Suprapubic skin (tissue), 4 donors: ENCODE measurements around the gene SEPTIN5.

Experiments used
- POLR2A ChIP-seq, 2 donors: fragments of 450-650 bp; IDR thresholded peaks; one replicate each; pipeline ENCODE4 v1.6.1; 2017; ENCODE audit warnings: antibody characterized with exemption in 2 of 2, mild to moderate bottlenecking in 2 of 2, moderate library complexity in 2 of 2
- POLR2AphosphoS5 ChIP-seq, 3 donors: sonication (generic); formaldehyde crosslinking; IDR thresholded peaks; one replicate each; pipeline ENCODE4 v1.6.1; 2017; ENCODE audit warnings: antibody characterized with exemption in 3 of 3
- TF ChIP-seq, protein P1 (sequence below), 2 donors: fragments of 200-600 bp in 1 of 2; fragments of 450-650 bp in 1 of 2; sonication (generic) in 1 of 2; IDR thresholded peaks; one replicate each; pipeline ENCODE4 v1.5.1; 2016 to 2019; ENCODE audit warnings: antibody characterized with exemption in 2 of 2, mild to moderate bottlenecking in 1 of 2, moderate library complexity in 1 of 2

GRCh38 chr22:19749876-19750275, 35.6 kb downstream of the SEPTIN5 start:
- TF ChIP-seq, protein P1, sequence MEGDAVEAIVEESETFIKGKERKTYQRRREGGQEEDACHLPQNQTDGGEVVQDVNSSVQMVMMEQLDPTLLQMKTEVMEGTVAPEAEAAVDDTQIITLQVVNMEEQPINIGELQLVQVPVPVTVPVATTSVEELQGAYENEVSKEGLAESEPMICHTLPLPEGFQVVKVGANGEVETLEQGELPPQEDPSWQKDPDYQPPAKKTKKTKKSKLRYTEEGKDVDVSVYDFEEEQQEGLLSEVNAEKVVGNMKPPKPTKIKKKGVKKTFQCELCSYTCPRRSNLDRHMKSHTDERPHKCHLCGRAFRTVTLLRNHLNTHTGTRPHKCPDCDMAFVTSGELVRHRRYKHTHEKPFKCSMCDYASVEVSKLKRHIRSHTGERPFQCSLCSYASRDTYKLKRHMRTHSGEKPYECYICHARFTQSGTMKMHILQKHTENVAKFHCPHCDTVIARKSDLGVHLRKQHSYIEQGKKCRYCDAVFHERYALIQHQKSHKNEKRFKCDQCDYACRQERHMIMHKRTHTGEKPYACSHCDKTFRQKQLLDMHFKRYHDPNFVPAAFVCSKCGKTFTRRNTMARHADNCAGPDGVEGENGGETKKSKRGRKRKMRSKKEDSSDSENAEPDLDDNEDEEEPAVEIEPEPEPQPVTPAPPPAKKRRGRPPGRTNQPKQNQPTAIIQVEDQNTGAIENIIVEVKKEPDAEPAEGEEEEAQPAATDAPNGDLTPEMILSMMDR (IDR thresholded peaks at IDR 0.05), result no peak
- TF ChIP-seq POLR2AphosphoS5 (IDR thresholded peaks at IDR 0.05), result no peak
- no peak for TF ChIP-seq POLR2A (IDR thresholded peaks at IDR 0.05)
